Hepatocyte (in vitro differentiated cells): ENCODE data around the gene PBX3.

Experiments used
- EZH2 ChIP-seq: fragments of 200-600 bp; sonication (generic); IDR thresholded peaks from 2 replicates; pipeline ENCODE4 v1.6.1; 2016; ENCODE audit warnings: antibody characterized with exemption, mild to moderate bottlenecking, borderline replicate concordance
- EZH2phosphoT487 ChIP-seq: fragments of 200-600 bp; sonication (generic); IDR thresholded peaks from one replicate; pipeline ENCODE4 v1.6.1; 2018; ENCODE audit warnings: antibody characterized with exemption, mild to moderate bottlenecking, low read depth, moderate library complexity; ENCODE audit not compliant: unreplicated experiment, severe bottlenecking
- TF ChIP-seq, protein P1 (sequence below): fragments of 200-600 bp; sonication (generic); IDR thresholded peaks from 2 replicates; pipeline ENCODE4 v1.5.1; 2016; ENCODE audit warnings: antibody characterized with exemption, mild to moderate bottlenecking; ENCODE audit not compliant: poor library complexity

- TF ChIP-seq, protein P1, sequence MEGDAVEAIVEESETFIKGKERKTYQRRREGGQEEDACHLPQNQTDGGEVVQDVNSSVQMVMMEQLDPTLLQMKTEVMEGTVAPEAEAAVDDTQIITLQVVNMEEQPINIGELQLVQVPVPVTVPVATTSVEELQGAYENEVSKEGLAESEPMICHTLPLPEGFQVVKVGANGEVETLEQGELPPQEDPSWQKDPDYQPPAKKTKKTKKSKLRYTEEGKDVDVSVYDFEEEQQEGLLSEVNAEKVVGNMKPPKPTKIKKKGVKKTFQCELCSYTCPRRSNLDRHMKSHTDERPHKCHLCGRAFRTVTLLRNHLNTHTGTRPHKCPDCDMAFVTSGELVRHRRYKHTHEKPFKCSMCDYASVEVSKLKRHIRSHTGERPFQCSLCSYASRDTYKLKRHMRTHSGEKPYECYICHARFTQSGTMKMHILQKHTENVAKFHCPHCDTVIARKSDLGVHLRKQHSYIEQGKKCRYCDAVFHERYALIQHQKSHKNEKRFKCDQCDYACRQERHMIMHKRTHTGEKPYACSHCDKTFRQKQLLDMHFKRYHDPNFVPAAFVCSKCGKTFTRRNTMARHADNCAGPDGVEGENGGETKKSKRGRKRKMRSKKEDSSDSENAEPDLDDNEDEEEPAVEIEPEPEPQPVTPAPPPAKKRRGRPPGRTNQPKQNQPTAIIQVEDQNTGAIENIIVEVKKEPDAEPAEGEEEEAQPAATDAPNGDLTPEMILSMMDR = no peak
- TF ChIP-seq EZH2phosphoT487 (no peak), EZH2 (no peak)
Measured at GRCh38 chr9:125771037-125771436, 23.9 kb downstream of the PBX3 start.
